NB4 (cell line): ENCODE results near the gene L2HGDH.

ENCODE experiments used
- MAX ChIP-seq: IDR thresholded peaks from 2 replicates; pipeline ENCODE4 v1.6.1; 2011; ENCODE audit warnings: low read depth, low read length
- POLR2A ChIP-seq: IDR thresholded peaks from 2 replicates; pipeline ENCODE4 v1.6.1; 2011; ENCODE audit warnings: mild to moderate bottlenecking; ENCODE audit not compliant: insufficient read length; ENCODE audit errors: extremely low read depth
- TF ChIP-seq, protein P1 (sequence below): IDR thresholded peaks from one replicate; pipeline ENCODE4 v1.5.1; 2012; ENCODE audit warnings: low read depth, low read length

GRCh38 chr14:50350975-50351374 is 38.9 kb upstream of the L2HGDH start:
- TF ChIP-seq, protein P1, sequence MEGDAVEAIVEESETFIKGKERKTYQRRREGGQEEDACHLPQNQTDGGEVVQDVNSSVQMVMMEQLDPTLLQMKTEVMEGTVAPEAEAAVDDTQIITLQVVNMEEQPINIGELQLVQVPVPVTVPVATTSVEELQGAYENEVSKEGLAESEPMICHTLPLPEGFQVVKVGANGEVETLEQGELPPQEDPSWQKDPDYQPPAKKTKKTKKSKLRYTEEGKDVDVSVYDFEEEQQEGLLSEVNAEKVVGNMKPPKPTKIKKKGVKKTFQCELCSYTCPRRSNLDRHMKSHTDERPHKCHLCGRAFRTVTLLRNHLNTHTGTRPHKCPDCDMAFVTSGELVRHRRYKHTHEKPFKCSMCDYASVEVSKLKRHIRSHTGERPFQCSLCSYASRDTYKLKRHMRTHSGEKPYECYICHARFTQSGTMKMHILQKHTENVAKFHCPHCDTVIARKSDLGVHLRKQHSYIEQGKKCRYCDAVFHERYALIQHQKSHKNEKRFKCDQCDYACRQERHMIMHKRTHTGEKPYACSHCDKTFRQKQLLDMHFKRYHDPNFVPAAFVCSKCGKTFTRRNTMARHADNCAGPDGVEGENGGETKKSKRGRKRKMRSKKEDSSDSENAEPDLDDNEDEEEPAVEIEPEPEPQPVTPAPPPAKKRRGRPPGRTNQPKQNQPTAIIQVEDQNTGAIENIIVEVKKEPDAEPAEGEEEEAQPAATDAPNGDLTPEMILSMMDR = no peak
- no peak for TF ChIP-seq MAX
- TF ChIP-seq POLR2A = no peak
